Measurements from ENCODE around the gene LOXL4. TPM values are rescaled to one million over a fixed set of nuclear protein-coding genes. Genes with fewer than 3 reads are reported as not detected.

Gene LOXL4
- total and polyA plus RNA-seq, 2 donors (not counting 1 experiment from before 2014, with no cell fraction given), result 0.12 TPM; not detected in 1

GRCh38 chr10:98254234-98254974 lies 13.6 kb downstream of the LOXL4 start:
- Histone ChIP-seq H3K9ac (ENCODE audit: low read length) (no peak overlapping the region), H3K36me3 (replicated peaks in 1 of 2; ENCODE audit: control extremely low read depth in 1 of 2, control insufficient read depth in 1 of 2, extremely low read depth in 1 of 2, insufficient read depth in 2 of 2, low read length in 1 of 2) (peaks cover 0 to 2% of the 10 kb centered on the region in 2 experiments), H3K27ac (ENCODE audit: low read length in 2 of 2) (no peak overlapping the region), H3K9me3 (ENCODE audit: control extremely low read depth in 1 of 3, control insufficient read depth in 2 of 3, insufficient read depth in 1 of 3, low read length in 2 of 3) (no peaks in the 10 kb centered on the region), H2AFZ (ENCODE audit: insufficient read depth, low read depth, low read length, poor library complexity, severe bottlenecking) (no peak overlapping the region), H3K4me2 (replicated peaks; ENCODE audit: low read depth, low read length, poor library complexity, severe bottlenecking) (no peak overlapping the region), H4K20me1 (ENCODE audit: control insufficient read depth, insufficient read depth, low read length, poor library complexity, severe bottlenecking) (no peaks in the 10 kb centered on the region), H3K4me3 (ENCODE audit: control extremely low read depth in 1 of 5, extremely low read depth in 1 of 5, insufficient read depth in 1 of 5, low read depth in 2 of 5, low read length in 4 of 5) (no peak overlapping the region), H3K27me3 (replicated peaks in 1 of 4; ENCODE audit: control extremely low read depth in 1 of 4, control insufficient read depth in 3 of 4, insufficient read depth in 4 of 4, low read length in 3 of 4) (no peaks in the 10 kb centered on the region), H3K4me1 (ENCODE audit: control insufficient read depth in 2 of 2, insufficient read depth in 2 of 2, low read length in 2 of 2) (no peaks in the 10 kb centered on the region), H3K79me2 (ENCODE audit: control insufficient read depth, insufficient read depth, low read length) (no peaks in the 10 kb centered on the region)
- H3K27me3 Mint-ChIP-seq, result no peaks in the 10 kb centered on the region
- no peaks in the 10 kb centered on the region for H3K4me1 Mint-ChIP-seq
- 94% methylated on average over 10 of the region's 10 CpGs for WGBS (ENCODE audit: insufficient coverage)
- CTCF ChIA-PET, result no interaction called here
- H3K4me3 Mint-ChIP-seq, result no peak overlapping the region
- no peak overlapping the region for H3K27ac Mint-ChIP-seq
- POLR2A ChIA-PET, result no interaction called here
- TF ChIP-seq CTCF (IDR thresholded peaks at IDR 0.05) (no peak), EZH2 (IDR thresholded peaks at IDR 0.05; ENCODE audit: borderline replicate concordance, insufficient read depth, low read depth, low read length, poor library complexity, severe bottlenecking) (no peak)
- ATAC-seq (ENCODE audit: low read depth) (no peak), DNase-seq (no peak)
- intact Hi-C loops (cut with micrococcal nuclease), result no loop called here
- H3K9me3 Mint-ChIP-seq (ENCODE audit: insufficient read depth), result no peaks in the 10 kb centered on the region

GRCh38 chr10:98253499-98253898 lies 14.5 kb downstream of the LOXL4 start:
- H2AFZ ChIP-seq (ENCODE audit: insufficient read depth, low read depth, low read length, poor library complexity, severe bottlenecking), result no peak overlapping the region
- DNase-seq, result no peak
- WGBS (ENCODE audit: insufficient coverage), result 97% methylated on average over 15 of the region's 17 CpGs
- intact Hi-C loops (cut with micrococcal nuclease), result no loop called here
- H3K9me3 ChIP-seq (ENCODE audit: control extremely low read depth in 1 of 3, control insufficient read depth in 2 of 3, insufficient read depth in 1 of 3, low read length in 2 of 3), result no peaks in the 10 kb centered on the region
- H3K79me2 ChIP-seq (ENCODE audit: control insufficient read depth, insufficient read depth, low read length), result no peaks in the 10 kb centered on the region
- H3K4me1 Mint-ChIP-seq, result no peaks in the 10 kb centered on the region
- no peaks in the 10 kb centered on the region for H3K27me3 ChIP-seq (replicated peaks in 1 of 4; ENCODE audit: control extremely low read depth in 1 of 4, control insufficient read depth in 3 of 4, insufficient read depth in 4 of 4, low read length in 3 of 4)
- ChIA-PET POLR2A (no interaction called here), CTCF (no interaction called here)
- no peak overlapping the region for H3K27ac ChIP-seq (ENCODE audit: low read length in 2 of 2)
- no peak overlapping the region for H3K4me2 ChIP-seq (replicated peaks; ENCODE audit: low read depth, low read length, poor library complexity, severe bottlenecking)
- H3K27ac Mint-ChIP-seq, result no peak overlapping the region
- no peaks in the 10 kb centered on the region for H4K20me1 ChIP-seq (ENCODE audit: control insufficient read depth, insufficient read depth, low read length, poor library complexity, severe bottlenecking)
- no peaks in the 10 kb centered on the region for H3K4me1 ChIP-seq (ENCODE audit: control insufficient read depth in 2 of 2, insufficient read depth in 2 of 2, low read length in 2 of 2)
- H3K36me3 ChIP-seq (replicated peaks in 1 of 2; ENCODE audit: control extremely low read depth in 1 of 2, control insufficient read depth in 1 of 2, extremely low read depth in 1 of 2, insufficient read depth in 2 of 2, low read length in 1 of 2), result peaks cover 0 to 9% of the 10 kb centered on the region in 2 experiments
- no peak overlapping the region for H3K4me3 ChIP-seq (ENCODE audit: control extremely low read depth in 1 of 5, extremely low read depth in 1 of 5, insufficient read depth in 1 of 5, low read depth in 2 of 5, low read length in 4 of 5)
- no peak overlapping the region for H3K4me3 Mint-ChIP-seq
- H3K9me3 Mint-ChIP-seq (ENCODE audit: insufficient read depth), result no peaks in the 10 kb centered on the region
- TF ChIP-seq CTCF (IDR thresholded peaks at IDR 0.05) (no peak), EZH2 (IDR thresholded peaks at IDR 0.05; ENCODE audit: borderline replicate concordance, insufficient read depth, low read depth, low read length, poor library complexity, severe bottlenecking) (no peak)
- no peak for ATAC-seq (ENCODE audit: low read depth)
- no peaks in the 10 kb centered on the region for H3K27me3 Mint-ChIP-seq
- H3K9ac ChIP-seq (ENCODE audit: low read length), result no peak overlapping the region

Measured in B cell (primary cell).